Esophagus muscularis mucosa (tissue), 4 donors: Measurements from ENCODE around the gene FRMD4A. TPM values are rescaled to one million over a fixed set of nuclear protein-coding genes. Genes with fewer than 3 reads are reported as not detected.

Experiments
- DNase-seq: peaks from one replicate; pipeline ENCODE4 v3.0.0-alpha.2; 2017; ENCODE audit errors: extremely low spot score
- H3K27ac ChIP-seq, 4 donors: fragments of 200-600 bp; sonication (generic); replicated peaks in 1 of 4; 1 replicate in 3 of 4; 2 replicates in 1 of 4; pipeline ENCODE4 v1.5.1; 2016 to 2019; ENCODE audit warnings: mild to moderate bottlenecking in 1 of 4
- H3K27me3 ChIP-seq, 4 donors: fragments of 200-600 bp; sonication (generic); one replicate each; pipeline versions ENCODE4 v1.5.1 to v1.6.0; 2016 to 2019
- H3K36me3 ChIP-seq, 4 donors: fragments of 200-600 bp; sonication (generic); one replicate each; pipeline ENCODE4 v1.5.1; 2016 to 2019
- H3K4me1 ChIP-seq, 4 donors: fragments of 200-600 bp; sonication (generic); one replicate each; pipeline ENCODE4 v1.5.1; 2016 to 2019
- H3K4me3 ChIP-seq, 4 donors: fragments of 200-600 bp; sonication (generic); 1 replicate in 2 of 4; 2 replicates in 2 of 4; pipeline ENCODE4 v1.5.1; 2016 to 2019; ENCODE audit warnings: mild to moderate bottlenecking in 4 of 4, moderate library complexity in 1 of 4
- H3K9me3 ChIP-seq, 4 donors: fragments of 200-600 bp; sonication (generic); 1 replicate in 3 of 4; 2 replicates in 1 of 4; pipeline ENCODE4 v1.5.1; 2016 to 2019
- EP300 ChIP-seq: sonication (generic); formaldehyde crosslinking; IDR thresholded peaks from one replicate; pipeline ENCODE4 v1.6.1; 2017; ENCODE audit warnings: antibody characterized with exemption
- POLR2A ChIP-seq: fragments of 450-650 bp; IDR thresholded peaks from one replicate; pipeline ENCODE4 v1.6.1; 2017; ENCODE audit warnings: antibody characterized with exemption, moderate library complexity, mild to moderate bottlenecking, low read depth
- POLR2AphosphoS5 ChIP-seq, 2 donors: sonication (generic); formaldehyde crosslinking; IDR thresholded peaks; one replicate each; pipeline ENCODE4 v1.6.1; 2017; ENCODE audit warnings: antibody characterized with exemption in 2 of 2
- WGBS: methylation state at CpG from one replicate; pipeline ENCODE4 v1.1.5; 2018; 5-methylcytosine and 5-hydroxymethylcytosine counted together
- intact Hi-C: fragments of 100-400 bp; cut with DNase I; formaldehyde crosslinking; loops from one replicate; pipeline ENCODE4 v1.15.1; 2023
- total RNA-seq, 4 donors: library from RNA; depleted of rRNA; stranded (reverse); fragments of >200 nt; gene quantifications; one replicate each; pipeline versions ENCODE4 v1.1.0 to v1.2.1, GENCODE V29; 2016
- TF ChIP-seq, protein P1 (sequence below), 3 experiments: fragments of 200-600 bp in 2 of 3; fragments of 450-650 bp in 1 of 3; sonication (generic) in 2 of 3; IDR thresholded peaks; one replicate each; pipeline ENCODE4 v1.5.1; 2017 to 2019; ENCODE audit warnings: antibody characterized with exemption in 3 of 3, mild to moderate bottlenecking in 2 of 3, moderate library complexity in 1 of 3

FRMD4A gene
- total RNA-seq, 4 donors from 2014 or later, result 17.0 to 28.8 (median 21.8) TPM

DNA sequence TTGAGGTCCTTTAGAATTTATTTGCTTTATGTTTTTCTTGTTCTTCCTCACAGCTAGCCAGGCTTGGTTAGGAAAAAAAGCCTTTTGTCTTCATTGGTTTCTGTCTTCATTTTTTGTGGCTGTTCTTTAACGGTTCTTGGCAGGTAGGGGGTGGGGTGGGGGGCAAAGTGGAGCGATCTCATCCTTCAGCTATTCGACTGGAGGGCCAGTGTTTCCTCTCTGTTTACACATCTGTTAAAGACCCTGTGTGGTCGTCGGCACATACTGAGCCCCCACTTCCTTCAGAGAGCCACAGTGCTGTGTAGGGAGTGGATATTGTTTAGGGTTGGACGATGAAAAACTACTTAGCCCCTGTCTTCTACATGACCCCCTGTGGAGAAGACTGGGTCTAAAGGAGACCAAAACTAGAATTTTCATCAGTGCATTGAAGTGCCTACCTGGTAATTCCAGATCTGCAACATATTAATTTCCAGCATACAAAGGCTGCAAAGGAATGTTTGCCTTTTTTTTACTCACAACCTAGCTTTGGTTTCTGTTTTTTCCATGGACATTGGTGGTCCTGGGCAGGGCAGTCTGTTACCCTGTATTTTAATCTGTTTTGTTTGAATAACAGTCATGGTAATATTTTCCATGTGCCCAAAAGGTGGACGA lies 714.9 kb downstream of the FRMD4A start:
- WGBS, result 59% methylated on average over 7 of the region's 7 CpGs

DNA sequence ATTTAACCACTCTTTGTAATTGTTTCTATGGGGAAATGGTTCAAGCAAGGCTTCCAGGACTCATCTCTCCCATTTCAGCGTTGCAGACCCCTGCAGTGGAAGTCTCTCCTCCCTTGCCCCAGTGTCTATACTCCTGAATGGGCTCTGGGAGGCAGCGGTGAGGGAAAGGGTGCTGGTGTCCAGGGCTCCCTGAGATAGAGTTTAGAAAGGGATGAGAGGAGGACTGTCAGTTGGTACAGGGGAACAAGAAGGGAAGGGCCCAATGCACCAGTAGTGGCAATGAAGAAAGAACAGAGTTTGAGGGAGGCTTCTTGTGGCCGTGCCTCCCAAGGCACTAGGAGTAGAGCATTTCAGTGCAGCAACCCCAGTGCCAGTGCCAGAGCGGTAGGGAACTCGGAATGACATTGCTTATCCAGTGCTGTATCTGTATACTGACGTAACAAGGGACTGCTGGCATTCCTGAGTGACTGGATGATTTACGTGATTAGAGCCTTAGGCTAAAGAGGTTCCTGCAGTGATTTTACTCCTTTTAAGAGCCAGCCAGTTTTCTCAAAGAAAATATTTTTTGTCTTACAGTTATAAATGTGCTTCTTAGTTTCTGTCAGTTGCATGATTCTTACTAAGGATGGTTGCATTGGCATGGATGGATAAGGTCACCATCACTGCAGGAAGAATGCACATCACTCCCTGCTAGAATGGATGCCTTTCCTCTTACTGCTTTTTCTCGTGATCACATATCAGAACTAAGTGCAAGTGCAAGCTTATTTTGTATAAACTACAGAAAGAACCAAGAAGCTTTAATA lies 716.0 kb downstream of the FRMD4A start:
- Histone ChIP-seq H3K27ac (peak overlapping the region in 3 of 4 donors; percentile 60 to 65 (median 61)), H3K4me3 (no peak overlapping the region), H3K9me3 (no peaks in the 10 kb centered on the region), H3K36me3 (peaks cover 16 to 84% (median 58%) of the 10 kb centered on the region in 4 donors), H3K27me3 (no peaks in the 10 kb centered on the region), H3K4me1 (peaks cover 0 to 27% (median 26%) of the 10 kb centered on the region in 4 donors)
- TF ChIP-seq EP300 (no peak), POLR2AphosphoS5 (IDR thresholded peaks at IDR 0.05) (peak in 1 of 2 donors; percentile 20)
- intact Hi-C loops, result no loop called here
- 47% methylated on average over 8 of the region's 8 CpGs for WGBS
- DNase-seq, result no peak

More for the DNA sequence above, 714.9 kb downstream of the FRMD4A start:
- intact Hi-C loops, result no loop called here
- no peak for TF ChIP-seq EP300
- TF ChIP-seq POLR2A, result no peak
- TF ChIP-seq POLR2AphosphoS5 (IDR thresholded peaks at IDR 0.05), result no peak
- TF ChIP-seq, protein P1, sequence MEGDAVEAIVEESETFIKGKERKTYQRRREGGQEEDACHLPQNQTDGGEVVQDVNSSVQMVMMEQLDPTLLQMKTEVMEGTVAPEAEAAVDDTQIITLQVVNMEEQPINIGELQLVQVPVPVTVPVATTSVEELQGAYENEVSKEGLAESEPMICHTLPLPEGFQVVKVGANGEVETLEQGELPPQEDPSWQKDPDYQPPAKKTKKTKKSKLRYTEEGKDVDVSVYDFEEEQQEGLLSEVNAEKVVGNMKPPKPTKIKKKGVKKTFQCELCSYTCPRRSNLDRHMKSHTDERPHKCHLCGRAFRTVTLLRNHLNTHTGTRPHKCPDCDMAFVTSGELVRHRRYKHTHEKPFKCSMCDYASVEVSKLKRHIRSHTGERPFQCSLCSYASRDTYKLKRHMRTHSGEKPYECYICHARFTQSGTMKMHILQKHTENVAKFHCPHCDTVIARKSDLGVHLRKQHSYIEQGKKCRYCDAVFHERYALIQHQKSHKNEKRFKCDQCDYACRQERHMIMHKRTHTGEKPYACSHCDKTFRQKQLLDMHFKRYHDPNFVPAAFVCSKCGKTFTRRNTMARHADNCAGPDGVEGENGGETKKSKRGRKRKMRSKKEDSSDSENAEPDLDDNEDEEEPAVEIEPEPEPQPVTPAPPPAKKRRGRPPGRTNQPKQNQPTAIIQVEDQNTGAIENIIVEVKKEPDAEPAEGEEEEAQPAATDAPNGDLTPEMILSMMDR (IDR thresholded peaks at IDR 0.05), result no peak
- Histone ChIP-seq H3K36me3 (peaks cover 16 to 77% (median 51%) of the 10 kb centered on the region in 4 donors), H3K4me3 (no peak overlapping the region), H3K9me3 (no peaks in the 10 kb centered on the region), H3K27me3 (no peaks in the 10 kb centered on the region), H3K4me1 (peaks cover 0 to 27% (median 26%) of the 10 kb centered on the region in 4 donors), H3K27ac (peak overlapping the region in 3 of 4 donors; percentile 60 to 65 (median 61))
- no peak for DNase-seq

- DNase-seq, result no peak
- H3K4me1 ChIP-seq, result peaks cover 0 to 27% (median 26%) of the 10 kb centered on the region in 4 donors
- H3K9me3 ChIP-seq, result no peaks in the 10 kb centered on the region
- intact Hi-C loops, result loop anchor here (2.0 kb wide), 2 partner anchors 45 to 165 kb away; no protein-coding TSS in a partner anchor
- no peak overlapping the region for H3K4me3 ChIP-seq
- no peaks in the 10 kb centered on the region for H3K27me3 ChIP-seq
- H3K27ac ChIP-seq, result peak overlapping the region in 1 of 4 donors; percentile 65
- TF ChIP-seq EP300 (no peak), POLR2A (no peak), POLR2AphosphoS5 (IDR thresholded peaks at IDR 0.05) (no peak)
- TF ChIP-seq, protein P1 (IDR thresholded peaks at IDR 0.05), result peak; percentile 51 to 63 (median 54)
- 29% methylated on average over 5 of the region's 5 CpGs for WGBS
- peaks cover 10 to 85% (median 54%) of the 10 kb centered on the region in 4 donors for H3K36me3 ChIP-seq
Measured at GRCh38 chr10:13613519-13613918, 717.2 kb downstream of the FRMD4A start.

- no peaks in the 10 kb centered on the region for H3K27me3 ChIP-seq
- intact Hi-C loops, result loop anchor here (2.0 kb wide), 2 partner anchors 46 to 166 kb away; no protein-coding TSS in a partner anchor
- DNase-seq, result no peak
- H3K36me3 ChIP-seq, result peaks cover 10 to 87% (median 53%) of the 10 kb centered on the region in 4 donors
- TF ChIP-seq, protein P1 (IDR thresholded peaks at IDR 0.05), result no peak
- TF ChIP-seq POLR2A, result no peak
- no peaks in the 10 kb centered on the region for H3K9me3 ChIP-seq
- WGBS, result 80% methylated on average over 3 of the region's 3 CpGs
- no peak overlapping the region for H3K4me3 ChIP-seq
- H3K4me1 ChIP-seq, result peaks cover 0 to 27% (median 26%) of the 10 kb centered on the region in 4 donors
- no peak overlapping the region for H3K27ac ChIP-seq
Measured at GRCh38 chr10:13612654-13613373, 717.9 kb downstream of the FRMD4A start.
